Activated naive CD8-positive, alpha-beta T cell treated with anti-CD3 and anti-CD28 coated beads, Interleukin-2, amount 10 ng/mL, durations not matched to agents 7 days and 5 days (primary cell): ENCODE measurements around the gene PTPRN2. TPM values are rescaled to one million over a fixed set of nuclear protein-coding genes. Genes with fewer than 3 reads are reported as not detected.

Source experiments
- ATAC-seq: fragments of 150-1000 bp; cut with Tn5 transposase; one replicate; pipeline ENCODE4 v1.10.0; 2021; ENCODE audit warnings: low read depth, moderate library complexity
- POLR2A ChIA-PET: fragments of 350-600 bp; sonication (Branson Sonifier 250); formaldehyde crosslinking; loops from one replicate; lab custom pipeline; 2021; ENCODE audit warnings: antibody characterized with exemption; lab: Charles Lee
- DNase-seq: peaks from one replicate; pipeline ENCODE4 v3.0.0; 2021
- H3K27ac Mint-ChIP-seq: one replicate; pipeline ENCODE4 v1.8.0; 2022; ENCODE audit warnings: mild to moderate bottlenecking, mixed read lengths
- H3K27me3 Mint-ChIP-seq: one replicate; pipeline ENCODE4 v1.8.0; 2022; ENCODE audit warnings: mild to moderate bottlenecking, moderate library complexity, mixed read lengths
- H3K36me3 Mint-ChIP-seq: one replicate; pipeline ENCODE4 v1.8.0; 2021; ENCODE audit warnings: mild to moderate bottlenecking, mixed read lengths
- H3K4me1 Mint-ChIP-seq: one replicate; pipeline ENCODE4 v1.8.0; 2021; ENCODE audit warnings: mixed read lengths
- H3K4me3 Mint-ChIP-seq: one replicate; pipeline ENCODE4 v1.8.0; 2022; ENCODE audit warnings: mild to moderate bottlenecking, moderate library complexity, mixed read lengths
- H3K9me3 Mint-ChIP-seq: one replicate; pipeline ENCODE4 v1.8.0; 2021; ENCODE audit warnings: mixed read lengths
- total RNA-seq, 2 experiments: library from RNA; stranded (reverse); gene quantifications; one replicate each; pipeline ENCODE4 v1.2.3, GENCODE V29; 2021

The PTPRN2 gene
- total RNA-seq, 2 experiments from 2014 or later = 4.5 to 4.9 TPM

DNA sequence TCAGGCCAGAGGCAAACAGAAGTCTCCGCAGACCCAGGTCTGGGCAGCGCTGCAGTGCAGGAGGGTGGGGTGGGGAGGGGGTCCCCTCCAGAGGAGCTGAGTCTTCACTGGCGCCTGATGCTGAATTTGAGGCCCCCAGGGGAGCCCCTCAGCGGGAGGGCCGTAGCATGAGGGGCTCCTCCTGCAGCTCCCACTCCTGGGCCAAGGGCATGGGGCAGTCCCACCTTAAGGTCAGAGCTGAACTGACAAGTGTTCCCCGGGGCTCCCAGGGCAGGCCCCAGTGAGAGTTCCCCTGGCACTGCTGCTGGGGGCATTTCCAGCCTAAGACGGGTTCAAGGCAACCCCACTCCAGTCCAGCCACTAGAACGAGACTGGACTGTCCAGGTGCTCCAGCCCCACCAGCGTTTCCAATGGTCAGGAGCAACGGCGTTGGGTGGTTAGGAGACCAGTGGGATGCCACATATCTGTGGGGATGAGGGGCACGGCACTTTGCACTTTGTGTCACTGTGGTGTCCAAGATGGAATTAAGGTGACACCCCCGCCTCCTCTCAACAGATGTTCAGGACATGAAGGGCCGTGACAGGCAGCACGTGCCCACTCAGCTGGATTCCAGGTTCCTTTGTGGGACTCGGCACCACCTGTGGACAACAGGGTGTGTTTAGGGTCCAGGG is 139.1 kb downstream of the PTPRN2 start:
- DNase-seq (no peak), ATAC-seq (no peak)
- H3K36me3 Mint-ChIP-seq = no peaks in the 10 kb centered on the region
- no peaks in the 10 kb centered on the region for H3K9me3 Mint-ChIP-seq
- no peak overlapping the region for H3K4me3 Mint-ChIP-seq
- H3K27ac Mint-ChIP-seq = no peak overlapping the region
- no peaks in the 10 kb centered on the region for H3K4me1 Mint-ChIP-seq
- POLR2A ChIA-PET = no interaction called here
- no peaks in the 10 kb centered on the region for H3K27me3 Mint-ChIP-seq

GRCh38 chr7:158447506-158448171 is 140.0 kb downstream of the PTPRN2 start:
- Mint-ChIP-seq H3K4me1 (no peaks in the 10 kb centered on the region), H3K27ac (no peak overlapping the region), H3K36me3 (no peaks in the 10 kb centered on the region), H3K4me3 (no peak overlapping the region), H3K9me3 (no peaks in the 10 kb centered on the region), H3K27me3 (no peaks in the 10 kb centered on the region)
- no peak for DNase-seq
- POLR2A ChIA-PET = no interaction called here
- no peak for ATAC-seq

DNA sequence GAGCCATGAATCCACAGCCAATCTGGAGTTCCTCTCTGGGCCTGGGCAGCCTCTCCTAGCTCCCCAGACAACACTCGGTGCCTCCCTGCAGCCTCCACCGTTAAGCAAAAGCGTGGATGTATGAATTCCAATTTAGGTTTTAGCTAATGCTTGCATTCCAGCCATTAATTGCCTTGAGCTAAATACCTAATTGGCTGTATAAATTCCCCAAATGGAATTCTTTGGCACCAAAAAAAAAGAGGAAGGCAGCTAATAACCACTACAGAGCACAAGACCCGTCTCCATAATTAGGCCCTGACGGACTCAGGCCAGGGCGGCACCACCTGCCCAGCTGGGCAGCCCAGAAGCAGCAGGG is 140.5 kb downstream of the PTPRN2 start:
- H3K36me3 Mint-ChIP-seq = no peaks in the 10 kb centered on the region
- POLR2A ChIA-PET = no interaction called here
- no peak for DNase-seq
- H3K27me3 Mint-ChIP-seq = no peaks in the 10 kb centered on the region
- no peak for ATAC-seq
- H3K9me3 Mint-ChIP-seq = no peaks in the 10 kb centered on the region
- no peak overlapping the region for H3K4me3 Mint-ChIP-seq
- H3K27ac Mint-ChIP-seq = no peak overlapping the region
- no peaks in the 10 kb centered on the region for H3K4me1 Mint-ChIP-seq

DNA sequence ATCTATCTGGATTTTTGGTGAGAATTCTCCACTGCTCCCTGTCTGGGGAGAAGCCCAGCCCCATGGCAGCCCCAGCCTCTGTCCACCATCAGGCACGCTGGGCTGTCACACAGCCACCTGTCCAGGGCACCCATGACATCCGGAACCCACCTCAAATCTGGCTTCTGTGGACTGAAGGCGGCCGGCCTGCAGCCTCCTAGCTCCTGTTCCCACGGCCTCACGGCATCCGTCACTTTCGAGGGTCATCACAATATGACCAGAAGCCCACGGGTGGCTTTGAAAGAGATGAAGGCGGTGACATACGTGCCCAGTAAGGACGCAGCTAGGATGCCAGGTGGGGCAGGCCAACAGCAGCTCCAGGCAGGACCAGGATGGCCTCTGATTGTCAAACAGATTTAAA is 140.9 kb downstream of the PTPRN2 start:
- H3K4me3 Mint-ChIP-seq = no peak overlapping the region
- no peaks in the 10 kb centered on the region for H3K4me1 Mint-ChIP-seq
- no peaks in the 10 kb centered on the region for H3K36me3 Mint-ChIP-seq
- no peaks in the 10 kb centered on the region for H3K27me3 Mint-ChIP-seq
- H3K9me3 Mint-ChIP-seq = no peaks in the 10 kb centered on the region
- POLR2A ChIA-PET = no interaction called here
- ATAC-seq = no peak
- no peak overlapping the region for H3K27ac Mint-ChIP-seq
- DNase-seq = no peak

GRCh38 chr7:158446281-158446680 is 141.3 kb downstream of the PTPRN2 start:
- Mint-ChIP-seq H3K27ac (no peak overlapping the region), H3K4me3 (no peak overlapping the region), H3K4me1 (no peaks in the 10 kb centered on the region), H3K9me3 (peaks cover 3% of the 10 kb centered on the region), H3K36me3 (no peaks in the 10 kb centered on the region), H3K27me3 (no peaks in the 10 kb centered on the region)
- DNase-seq (no peak), ATAC-seq (no peak)
- POLR2A ChIA-PET = no interaction called here

DNA sequence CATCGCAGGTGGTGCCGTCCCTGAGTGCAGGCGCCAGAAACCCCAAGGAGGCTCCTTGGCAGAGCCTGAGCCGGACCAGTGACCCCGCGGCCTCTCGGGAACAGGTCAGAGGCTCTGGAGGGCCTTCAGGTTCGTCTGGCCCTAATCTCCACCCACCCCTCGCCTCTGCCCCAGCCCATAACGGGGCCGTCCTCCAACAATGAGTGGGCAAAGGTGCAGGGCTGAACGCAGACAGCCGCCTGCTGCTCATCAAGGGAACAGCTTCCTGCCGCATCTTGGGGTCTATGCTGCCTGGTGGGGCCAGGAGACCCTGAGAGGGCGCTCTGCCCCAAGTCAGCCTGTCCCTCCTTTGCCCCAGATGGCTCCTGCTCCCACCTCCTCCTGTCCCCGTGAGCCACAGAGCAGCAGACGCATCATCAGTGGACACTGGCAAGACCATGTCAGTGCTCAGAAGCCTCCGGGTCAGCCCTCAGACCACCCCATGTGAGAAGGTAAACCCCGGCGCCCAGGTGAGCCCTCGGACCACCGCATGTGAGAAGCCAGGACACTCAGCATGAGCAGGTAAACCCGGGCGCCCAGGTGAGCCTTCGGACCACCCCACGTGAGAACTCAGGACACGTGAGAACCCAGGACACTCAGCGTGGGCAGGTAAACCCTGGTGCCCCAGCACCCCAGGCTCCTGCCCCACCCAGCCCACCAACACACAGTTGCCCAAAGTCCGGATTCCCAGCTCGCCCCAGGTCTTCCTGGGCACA is 142.0 kb downstream of the PTPRN2 start:
- POLR2A ChIA-PET = no interaction called here
- Mint-ChIP-seq H3K9me3 (peaks cover 8% of the 10 kb centered on the region), H3K4me3 (no peak overlapping the region), H3K4me1 (no peaks in the 10 kb centered on the region), H3K36me3 (no peaks in the 10 kb centered on the region), H3K27ac (no peak overlapping the region), H3K27me3 (no peaks in the 10 kb centered on the region)
- DNase-seq = no peak
- no peak for ATAC-seq

DNA sequence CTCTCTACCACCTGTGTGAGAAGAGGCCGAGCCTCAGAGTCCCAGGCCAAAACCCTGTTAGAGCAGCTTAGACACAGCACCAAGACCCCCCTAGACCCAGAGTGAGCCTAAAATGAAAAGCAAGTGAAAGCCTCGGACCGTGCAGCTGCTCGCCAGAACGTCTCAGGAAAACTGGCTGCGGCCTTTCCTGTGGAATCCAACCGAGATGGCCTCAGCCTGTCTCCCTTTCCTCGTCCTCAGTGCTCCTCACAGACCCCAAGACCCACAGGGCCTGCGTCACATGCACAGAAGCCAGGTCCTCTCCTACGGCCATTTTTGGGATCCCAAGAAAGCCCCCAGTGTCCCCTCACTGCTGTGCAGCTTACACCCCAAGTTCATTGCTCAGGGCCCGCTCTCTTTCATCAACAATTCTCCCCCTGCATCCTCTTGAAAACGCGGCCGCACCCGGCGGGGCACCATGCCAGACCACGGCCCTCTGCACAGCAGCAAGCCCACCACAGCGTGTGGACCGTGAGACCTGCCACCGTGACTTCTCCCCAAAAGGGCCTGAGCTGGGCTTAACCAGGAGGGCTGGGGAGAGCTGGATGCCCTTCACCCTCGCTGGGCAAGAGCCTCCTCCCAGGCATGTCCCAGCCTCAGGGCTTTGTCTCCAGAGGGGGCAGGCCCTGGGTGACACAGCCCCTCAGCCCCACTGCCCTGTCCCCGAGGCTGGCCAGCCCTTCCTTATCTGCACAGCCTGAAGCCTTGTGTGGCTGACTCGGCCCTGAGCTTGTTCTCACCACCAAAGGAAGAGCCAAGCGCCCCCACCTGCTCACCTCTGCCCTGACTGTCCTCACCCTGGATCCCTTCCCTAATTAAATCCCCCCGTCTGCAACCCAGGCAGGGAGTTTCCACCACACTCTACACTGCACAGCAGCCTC is 142.9 kb downstream of the PTPRN2 start:
- Mint-ChIP-seq H3K27ac (no peak overlapping the region), H3K27me3 (no peaks in the 10 kb centered on the region), H3K4me3 (no peak overlapping the region), H3K36me3 (no peaks in the 10 kb centered on the region), H3K4me1 (no peaks in the 10 kb centered on the region), H3K9me3 (peaks cover 13% of the 10 kb centered on the region)
- DNase-seq (no peak), ATAC-seq (no peak)
- POLR2A ChIA-PET = no interaction called here

DNA sequence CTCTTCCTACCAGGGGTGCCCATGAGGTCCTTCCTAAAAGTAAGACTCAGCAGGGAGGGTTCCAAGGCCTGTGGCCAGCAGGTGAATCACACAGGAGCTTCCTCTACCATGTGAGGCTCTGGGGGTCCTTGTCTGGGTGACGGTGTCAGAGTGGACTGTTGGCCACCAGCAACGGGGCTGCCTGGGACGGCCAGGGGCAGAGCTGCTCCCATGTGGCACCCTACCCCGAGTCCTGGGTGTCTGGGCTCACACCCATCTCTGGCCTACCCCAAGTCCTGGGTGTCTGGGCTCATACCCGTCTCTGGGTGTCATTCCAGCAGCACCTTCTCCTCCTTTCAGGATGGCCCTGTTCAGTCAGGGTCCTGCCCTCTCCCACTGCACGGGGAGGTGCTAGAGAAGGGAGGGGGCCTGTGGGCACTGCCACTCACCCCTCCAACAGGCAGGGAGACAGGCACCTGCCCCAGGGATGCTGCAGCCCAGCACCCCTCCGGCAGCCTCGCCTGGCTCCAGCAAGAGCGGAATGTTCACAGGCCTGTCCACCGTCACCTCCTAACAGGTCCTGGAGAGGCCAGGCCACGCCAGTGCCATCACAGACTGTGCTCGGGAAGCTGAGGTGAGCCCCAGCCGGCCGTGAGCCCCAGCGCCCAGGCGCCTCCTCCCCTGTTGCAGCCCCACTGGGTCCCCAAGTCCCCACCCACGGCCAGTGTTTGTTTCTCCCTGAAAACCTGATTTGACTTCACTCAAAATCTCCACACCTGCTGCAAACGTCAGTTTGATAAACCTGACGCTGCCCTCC is 143.7 kb downstream of the PTPRN2 start:
- peaks cover 13% of the 10 kb centered on the region for H3K9me3 Mint-ChIP-seq
- no peak overlapping the region for H3K4me3 Mint-ChIP-seq
- no peaks in the 10 kb centered on the region for H3K4me1 Mint-ChIP-seq
- DNase-seq (no peak), ATAC-seq (no peak)
- no peaks in the 10 kb centered on the region for H3K27me3 Mint-ChIP-seq
- no peaks in the 10 kb centered on the region for H3K36me3 Mint-ChIP-seq
- H3K27ac Mint-ChIP-seq = no peak overlapping the region
- POLR2A ChIA-PET = no interaction called here

- Mint-ChIP-seq H3K4me3 (no peak overlapping the region), H3K4me1 (no peaks in the 10 kb centered on the region), H3K9me3 (peaks cover 13% of the 10 kb centered on the region), H3K36me3 (no peaks in the 10 kb centered on the region), H3K27me3 (no peaks in the 10 kb centered on the region), H3K27ac (no peak overlapping the region)
- DNase-seq (no peak), ATAC-seq (no peak)
- POLR2A ChIA-PET = no interaction called here
Observed at GRCh38 chr7:158443014-158443687, 144.5 kb downstream of the PTPRN2 start.

- POLR2A ChIA-PET = no interaction called here
- no peak for DNase-seq
- no peak overlapping the region for H3K27ac Mint-ChIP-seq
Observed at GRCh38 chr7:158442260-158442659, 145.4 kb downstream of the PTPRN2 start.

DNA sequence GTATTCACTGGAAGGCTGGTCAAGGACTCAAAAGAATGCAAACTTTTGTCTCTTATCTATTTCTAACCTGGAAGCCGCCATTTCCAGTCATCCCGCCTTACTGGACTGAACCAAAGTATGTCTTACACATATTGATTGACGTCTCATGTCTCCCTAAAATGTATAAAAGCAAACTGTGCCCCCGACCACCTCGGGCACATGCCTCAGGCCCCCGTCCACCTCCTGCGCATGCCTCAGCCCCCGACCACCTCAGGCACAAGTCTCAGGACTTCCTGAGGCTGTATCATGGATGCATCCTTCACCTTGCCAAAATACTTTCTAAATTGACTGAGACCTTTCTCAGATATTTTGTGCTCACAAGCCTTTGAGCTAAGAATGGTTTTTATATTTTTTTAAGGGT is 148.6 kb downstream of the PTPRN2 start:
- DNase-seq = no peak
- H3K36me3 Mint-ChIP-seq = no peaks in the 10 kb centered on the region
- H3K4me3 Mint-ChIP-seq = no peak overlapping the region
- H3K27ac Mint-ChIP-seq = no peak overlapping the region
- POLR2A ChIA-PET = no interaction called here
- peaks cover 13% of the 10 kb centered on the region for H3K9me3 Mint-ChIP-seq
- no peaks in the 10 kb centered on the region for H3K27me3 Mint-ChIP-seq
- no peaks in the 10 kb centered on the region for H3K4me1 Mint-ChIP-seq
- ATAC-seq = no peak

More at GRCh38 chr7:158442260-158442659, 145.4 kb downstream of the PTPRN2 start:
- no peaks in the 10 kb centered on the region for H3K36me3 Mint-ChIP-seq
- H3K27me3 Mint-ChIP-seq = no peaks in the 10 kb centered on the region
- peaks cover 13% of the 10 kb centered on the region for H3K9me3 Mint-ChIP-seq
- no peak for ATAC-seq
- no peaks in the 10 kb centered on the region for H3K4me1 Mint-ChIP-seq
- H3K4me3 Mint-ChIP-seq = no peak overlapping the region
